HEK293 (cell line): ENCODE data around the gene OBSCN.

Source experiments
- CTCF ChIA-PET: fragments of 350-600 bp; formaldehyde crosslinking; extraction: SDS; loops from one replicate; lab custom pipeline; 2021; ENCODE audit warnings: antibody characterized with exemption; lab: Yijun Ruan, JAX
- POLR2A ChIA-PET: fragments of 300-600 bp; formaldehyde crosslinking; extraction: SDS; loops from one replicate; lab custom pipeline; 2020; ENCODE audit warnings: antibody characterized with exemption, inconsistent platforms; lab: Yijun Ruan, JAX
- H3K27ac ChIP-seq: fragments of 200-500 bp; sonication (Bioruptor generic); 2 replicates; pipeline ENCODE4 v1.5.1; 2014; ENCODE audit warnings: low read depth, low read length, control low read depth, inconsistent platforms; ENCODE audit errors: extremely low read depth
- H3K36me3 ChIP-seq, 2 experiments: fragments of 200-500 bp in 1 of 2; sonication (Bioruptor generic) in 1 of 2; 1 replicate in 1 of 2; 2 replicates in 1 of 2; pipeline ENCODE4 v1.5.1; 2014 to 2017; ENCODE audit warnings: inconsistent platforms in 2 of 2, low read length in 2 of 2; ENCODE audit not compliant: control insufficient read depth in 2 of 2, insufficient read depth in 1 of 2
- H3K4me1 ChIP-seq: fragments of 200-500 bp; sonication (Bioruptor generic); 2 replicates; pipeline ENCODE4 v1.5.1; 2014; ENCODE audit warnings: mild to moderate bottlenecking, low read length, inconsistent platforms; ENCODE audit not compliant: control insufficient read depth, insufficient read depth
- H3K4me3 ChIP-seq: 2 replicates; pipeline ENCODE4 v1.5.1; 2011; ENCODE audit warnings: low read depth, mild to moderate bottlenecking, control low read depth, low read length, moderate library complexity
- H3K9me3 ChIP-seq: fragments of 200-500 bp; sonication (Bioruptor generic); 2 replicates; pipeline ENCODE4 v1.5.1; 2014; ENCODE audit warnings: low read depth, low read length, inconsistent platforms; ENCODE audit not compliant: control insufficient read depth, insufficient read depth
- YY2 ChIP-seq: fragments of 450-650 bp; formaldehyde crosslinking; IDR thresholded peaks from 2 replicates; pipeline ENCODE4 v1.5.1; 2016; ENCODE audit warnings: missing biosample characterization, missing genetic modification characterization
- ZNF19 ChIP-seq: fragments of 450-650 bp; formaldehyde crosslinking; IDR thresholded peaks from 2 replicates; pipeline ENCODE4; 2016; ENCODE audit warnings: missing biosample characterization, missing genetic modification characterization, low read depth
- ZNF223 ChIP-seq: fragments of 450-650 bp; formaldehyde crosslinking; IDR thresholded peaks from 2 replicates; pipeline ENCODE4 v1.5.1; 2016; ENCODE audit warnings: missing biosample characterization, missing genetic modification characterization
- ZNF239 ChIP-seq: fragments of 450-650 bp; formaldehyde crosslinking; IDR thresholded peaks from 2 replicates; pipeline ENCODE4 v1.5.1; 2016; ENCODE audit warnings: missing biosample characterization, missing genetic modification characterization
- ZNF292 ChIP-seq: fragments of 450-650 bp; formaldehyde crosslinking; IDR thresholded peaks from 2 replicates; pipeline ENCODE4 v1.5.1; 2016; ENCODE audit warnings: low read depth, missing biosample characterization, missing genetic modification characterization, borderline replicate concordance
- ZNF394 ChIP-seq: fragments of 450-650 bp; formaldehyde crosslinking; IDR thresholded peaks from 2 replicates; pipeline ENCODE4 v1.5.1; 2016; ENCODE audit warnings: missing biosample characterization, missing genetic modification characterization, mild to moderate bottlenecking, moderate library complexity, borderline replicate concordance
- ZNF426 ChIP-seq: fragments of 450-650 bp; formaldehyde crosslinking; IDR thresholded peaks from 2 replicates; pipeline ENCODE4 v1.5.1; 2017; ENCODE audit warnings: missing biosample characterization, missing genetic modification characterization, mild to moderate bottlenecking, inconsistent platforms, moderate library complexity
- ZNF521 ChIP-seq: fragments of 450-650 bp; formaldehyde crosslinking; IDR thresholded peaks from 2 replicates; pipeline ENCODE4 v1.5.1; 2017; ENCODE audit warnings: missing biosample characterization, mild to moderate bottlenecking, missing genetic modification characterization
- ZNF707 ChIP-seq: fragments of 450-650 bp; formaldehyde crosslinking; IDR thresholded peaks from 2 replicates; pipeline ENCODE4 v1.5.1; 2016; ENCODE audit warnings: missing biosample characterization, missing genetic modification characterization
- ZNF747 ChIP-seq: fragments of 450-650 bp; formaldehyde crosslinking; IDR thresholded peaks from 2 replicates; pipeline ENCODE4 v1.5.1; 2016; ENCODE audit warnings: missing biosample characterization, missing genetic modification characterization
- ZSCAN16 ChIP-seq: fragments of 450-650 bp; formaldehyde crosslinking; IDR thresholded peaks from 2 replicates; pipeline ENCODE4 v1.5.1; 2016; ENCODE audit warnings: missing biosample characterization, missing genetic modification characterization
- TF ChIP-seq, protein P1 (sequence below): fragments of 450-650 bp; formaldehyde crosslinking; IDR thresholded peaks from 2 replicates; pipeline ENCODE4 v1.5.1; 2016; ENCODE audit warnings: missing biosample characterization, missing genetic modification characterization
- TF ChIP-seq, protein P2 (sequence below): fragments of 450-650 bp; formaldehyde crosslinking; IDR thresholded peaks from 2 replicates; pipeline ENCODE4 v1.5.1; 2017; ENCODE audit warnings: missing biosample characterization, missing genetic modification characterization
- TF ChIP-seq, protein P3 (sequence below): fragments of 450-650 bp; formaldehyde crosslinking; conservative IDR thresholded peaks from 2 replicates; pipeline ENCODE4 v1.5.1; 2016; ENCODE audit warnings: low read depth, missing biosample characterization, missing genetic modification characterization

OBSCN gene

DNA sequence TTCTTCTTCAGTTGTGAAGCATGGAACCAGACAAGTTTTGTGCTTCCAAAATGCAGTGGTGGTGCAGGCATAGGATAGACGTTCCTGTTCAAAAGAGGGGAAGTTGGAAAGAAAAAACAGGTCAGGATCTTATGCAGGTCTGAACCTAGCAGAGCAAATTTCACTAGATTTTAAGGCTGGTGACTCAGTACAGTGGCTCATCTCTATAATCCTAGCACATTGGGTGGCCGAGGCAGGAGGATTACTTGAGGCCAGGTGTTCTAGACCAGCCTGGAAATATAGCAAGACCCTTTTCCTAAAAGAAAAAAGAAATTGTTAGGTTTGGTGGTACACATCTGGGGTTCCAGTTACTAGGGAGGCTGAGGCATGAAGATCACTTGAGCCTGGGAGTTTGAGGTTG, 88.1 kb downstream of the OBSCN start:
- CTCF ChIA-PET = no interaction called here

DNA sequence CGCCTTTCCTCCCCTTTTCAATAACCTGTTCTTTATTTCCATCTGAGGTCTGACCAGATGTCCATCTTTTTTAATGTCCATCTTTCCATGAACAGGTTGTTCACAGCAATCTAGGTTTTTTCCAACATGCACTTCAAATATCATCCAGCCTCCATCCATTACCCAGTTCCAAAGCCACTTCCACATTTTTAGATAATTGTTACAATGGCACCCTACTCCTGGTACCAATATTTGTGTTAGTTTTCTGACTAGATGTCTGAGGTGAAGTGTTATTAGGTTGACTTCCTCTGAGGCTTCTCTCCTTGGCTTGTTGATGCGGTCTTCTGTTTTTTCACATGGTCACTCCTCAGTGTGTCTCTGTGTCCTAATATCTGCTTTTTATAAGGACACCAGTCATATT, 89.4 kb downstream of the OBSCN start:
- CTCF ChIA-PET = no interaction called here
- Histone ChIP-seq H3K36me3 (peaks cover 0 to 10% of the 10 kb centered on the region in 2 experiments; a peak in 1 of 3 replicates), H3K4me1 (no peaks in the 10 kb centered on the region), H3K4me3 (no peak overlapping the region), H3K9me3 (no peaks in the 10 kb centered on the region), H3K27ac (no peak overlapping the region)
- POLR2A ChIA-PET = no interaction called here
- TF ChIP-seq ZNF521 (tag by site-specific recombination) (no peak), ZNF707 (tag by site-specific recombination) (peak; percentile 98)

More for the DNA sequence above, 88.1 kb downstream of the OBSCN start:
- POLR2A ChIA-PET = no interaction called here
- H3K27ac ChIP-seq = no peak overlapping the region
- H3K36me3 ChIP-seq = peaks cover 0 to 10% of the 10 kb centered on the region in 2 experiments; a peak in 1 of 3 replicates
- no peak for TF ChIP-seq ZNF394 (tag by site-specific recombination)
- peak; percentile 29; the same call in 1 of the 2 replicates for TF ChIP-seq ZNF223 (tag by site-specific recombination)
- no peak overlapping the region for H3K4me3 ChIP-seq
- H3K9me3 ChIP-seq = no peaks in the 10 kb centered on the region
- no peaks in the 10 kb centered on the region for H3K4me1 ChIP-seq

DNA sequence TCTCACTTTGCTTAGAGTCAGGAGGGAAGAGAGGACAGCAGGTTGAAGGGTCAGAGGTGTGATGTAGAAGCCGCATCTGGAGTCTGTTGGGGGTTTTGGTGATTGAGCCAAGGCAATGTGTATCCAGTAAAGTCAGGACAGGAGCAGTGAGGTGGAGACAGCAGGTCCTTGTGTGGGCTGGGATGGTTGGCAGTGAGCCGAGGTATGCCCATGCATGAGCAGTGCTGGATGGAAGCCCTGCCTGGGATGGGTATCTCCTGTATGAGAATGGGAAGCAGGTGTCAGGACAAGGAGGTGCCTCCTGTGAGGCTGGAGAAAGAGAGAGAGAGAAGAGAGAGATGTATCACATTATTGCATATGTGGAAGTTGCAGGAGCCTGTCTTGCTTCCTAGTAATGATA, 90.0 kb downstream of the OBSCN start:
- Histone ChIP-seq H3K4me1 (no peaks in the 10 kb centered on the region), H3K36me3 (peaks cover 0 to 10% of the 10 kb centered on the region in 2 experiments; a peak in 1 of 3 replicates), H3K4me3 (no peak overlapping the region), H3K9me3 (no peaks in the 10 kb centered on the region), H3K27ac (no peak overlapping the region)
- ChIA-PET POLR2A (no interaction called here), CTCF (no interaction called here)
- TF ChIP-seq ZNF426 (tag by site-specific recombination) = no peak

DNA sequence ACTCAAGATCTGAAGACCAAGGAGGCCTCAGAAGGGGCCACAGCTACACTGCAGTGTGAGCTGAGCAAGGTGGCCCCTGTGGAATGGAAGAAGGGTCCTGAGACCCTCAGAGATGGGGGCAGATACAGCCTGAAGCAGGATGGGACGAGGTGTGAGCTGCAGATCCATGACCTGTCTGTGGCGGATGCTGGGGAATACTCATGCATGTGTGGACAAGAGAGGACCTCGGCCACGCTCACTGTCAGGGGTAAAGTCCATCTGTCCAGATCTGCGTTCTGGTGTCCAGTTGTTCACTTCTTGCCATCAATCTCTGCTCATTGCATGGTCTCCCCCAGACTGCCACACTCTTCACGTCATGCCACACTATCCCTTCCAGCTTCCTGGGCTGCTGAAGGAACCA, 90.6 kb downstream of the OBSCN start:
- no peaks in the 10 kb centered on the region for H3K9me3 ChIP-seq
- H3K36me3 ChIP-seq = peaks cover 0 to 10% of the 10 kb centered on the region in 2 experiments; a peak in 1 of 3 replicates
- no peak overlapping the region for H3K27ac ChIP-seq
- ChIA-PET POLR2A (no interaction called here), CTCF (no interaction called here)
- H3K4me3 ChIP-seq = no peak overlapping the region
- no peak for TF ChIP-seq YY2 (tag by site-specific recombination)
- TF ChIP-seq ZNF19 (tag by site-specific recombination) = no peak
- no peak for TF ChIP-seq ZNF239 (tag by site-specific recombination)
- TF ChIP-seq, protein P1, sequence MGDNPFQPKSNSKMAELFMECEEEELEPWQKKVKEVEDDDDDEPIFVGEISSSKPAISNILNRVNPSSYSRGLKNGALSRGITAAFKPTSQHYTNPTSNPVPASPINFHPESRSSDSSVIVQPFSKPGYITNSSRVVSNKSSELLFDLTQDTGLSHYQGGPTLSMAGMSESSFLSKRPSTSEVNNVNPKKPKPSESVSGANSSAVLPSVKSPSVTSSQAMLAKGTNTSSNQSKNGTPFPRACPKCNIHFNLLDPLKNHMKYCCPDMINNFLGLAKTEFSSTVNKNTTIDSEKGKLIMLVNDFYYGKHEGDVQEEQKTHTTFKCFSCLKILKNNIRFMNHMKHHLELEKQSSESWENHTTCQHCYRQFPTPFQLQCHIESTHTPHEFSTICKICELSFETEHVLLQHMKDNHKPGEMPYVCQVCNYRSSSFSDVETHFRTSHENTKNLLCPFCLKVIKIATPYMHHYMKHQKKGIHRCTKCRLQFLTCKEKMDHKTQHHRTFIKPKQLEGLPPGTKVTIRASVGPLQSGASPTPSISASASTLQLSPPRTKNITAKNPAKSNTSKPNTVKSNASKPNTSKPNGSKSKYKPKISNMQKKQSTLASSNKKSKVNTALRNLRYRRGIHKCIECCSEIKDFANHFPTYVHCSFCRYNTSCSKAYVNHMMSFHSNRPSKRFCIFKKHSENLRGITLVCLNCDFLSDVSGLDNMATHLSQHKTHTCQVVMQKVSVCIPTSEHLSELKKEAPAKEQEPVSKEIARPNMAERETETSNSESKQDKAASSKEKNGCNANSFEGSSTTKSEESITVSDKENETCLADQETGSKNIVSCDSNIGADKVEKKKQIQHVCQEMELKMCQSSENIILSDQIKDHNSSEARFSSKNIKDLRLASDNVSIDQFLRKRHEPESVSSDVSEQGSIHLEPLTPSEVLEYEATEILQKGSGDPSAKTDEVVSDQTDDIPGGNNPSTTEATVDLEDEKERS (tag by site-specific recombination) = no peak
- no peak for TF ChIP-seq ZNF747 (tag by site-specific recombination)
- no peak for TF ChIP-seq ZNF292 (tag by site-specific recombination)
- TF ChIP-seq, protein P2, sequence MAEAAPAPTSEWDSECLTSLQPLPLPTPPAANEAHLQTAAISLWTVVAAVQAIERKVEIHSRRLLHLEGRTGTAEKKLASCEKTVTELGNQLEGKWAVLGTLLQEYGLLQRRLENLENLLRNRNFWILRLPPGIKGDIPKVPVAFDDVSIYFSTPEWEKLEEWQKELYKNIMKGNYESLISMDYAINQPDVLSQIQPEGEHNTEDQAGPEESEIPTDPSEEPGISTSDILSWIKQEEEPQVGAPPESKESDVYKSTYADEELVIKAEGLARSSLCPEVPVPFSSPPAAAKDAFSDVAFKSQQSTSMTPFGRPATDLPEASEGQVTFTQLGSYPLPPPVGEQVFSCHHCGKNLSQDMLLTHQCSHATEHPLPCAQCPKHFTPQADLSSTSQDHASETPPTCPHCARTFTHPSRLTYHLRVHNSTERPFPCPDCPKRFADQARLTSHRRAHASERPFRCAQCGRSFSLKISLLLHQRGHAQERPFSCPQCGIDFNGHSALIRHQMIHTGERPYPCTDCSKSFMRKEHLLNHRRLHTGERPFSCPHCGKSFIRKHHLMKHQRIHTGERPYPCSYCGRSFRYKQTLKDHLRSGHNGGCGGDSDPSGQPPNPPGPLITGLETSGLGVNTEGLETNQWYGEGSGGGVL = no peak
- no peak for TF ChIP-seq ZSCAN16 (tag by site-specific recombination)
- TF ChIP-seq, protein P3, sequence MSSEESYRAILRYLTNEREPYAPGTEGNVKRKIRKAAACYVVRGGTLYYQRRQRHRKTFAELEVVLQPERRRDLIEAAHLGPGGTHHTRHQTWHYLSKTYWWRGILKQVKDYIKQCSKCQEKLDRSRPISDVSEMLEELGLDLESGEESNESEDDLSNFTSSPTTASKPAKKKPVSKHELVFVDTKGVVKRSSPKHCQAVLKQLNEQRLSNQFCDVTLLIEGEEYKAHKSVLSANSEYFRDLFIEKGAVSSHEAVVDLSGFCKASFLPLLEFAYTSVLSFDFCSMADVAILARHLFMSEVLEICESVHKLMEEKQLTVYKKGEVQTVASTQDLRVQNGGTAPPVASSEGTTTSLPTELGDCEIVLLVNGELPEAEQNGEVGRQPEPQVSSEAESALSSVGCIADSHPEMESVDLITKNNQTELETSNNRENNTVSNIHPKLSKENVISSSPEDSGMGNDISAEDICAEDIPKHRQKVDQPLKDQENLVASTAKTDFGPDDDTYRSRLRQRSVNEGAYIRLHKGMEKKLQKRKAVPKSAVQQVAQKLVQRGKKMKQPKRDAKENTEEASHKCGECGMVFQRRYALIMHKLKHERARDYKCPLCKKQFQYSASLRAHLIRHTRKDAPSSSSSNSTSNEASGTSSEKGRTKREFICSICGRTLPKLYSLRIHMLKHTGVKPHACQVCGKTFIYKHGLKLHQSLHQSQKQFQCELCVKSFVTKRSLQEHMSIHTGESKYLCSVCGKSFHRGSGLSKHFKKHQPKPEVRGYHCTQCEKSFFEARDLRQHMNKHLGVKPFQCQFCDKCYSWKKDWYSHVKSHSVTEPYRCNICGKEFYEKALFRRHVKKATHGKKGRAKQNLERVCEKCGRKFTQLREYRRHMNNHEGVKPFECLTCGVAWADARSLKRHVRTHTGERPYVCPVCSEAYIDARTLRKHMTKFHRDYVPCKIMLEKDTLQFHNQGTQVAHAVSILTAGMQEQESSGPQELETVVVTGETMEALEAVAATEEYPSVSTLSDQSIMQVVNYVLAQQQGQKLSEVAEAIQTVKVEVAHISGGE (tag by site-specific recombination) = no peak
- no peaks in the 10 kb centered on the region for H3K4me1 ChIP-seq
